ENCODE measurements around the gene PPIL1. TPM values are rescaled to one million over a fixed set of nuclear protein-coding genes. Genes with fewer than 3 reads are reported as not detected.

The PPIL1 gene
- total and polyA plus RNA-seq, 2 of the 13 experiments (the other 11 are each of a cell fraction or from before 2014, with no cell fraction given): 74.2 to 144 TPM

DNA sequence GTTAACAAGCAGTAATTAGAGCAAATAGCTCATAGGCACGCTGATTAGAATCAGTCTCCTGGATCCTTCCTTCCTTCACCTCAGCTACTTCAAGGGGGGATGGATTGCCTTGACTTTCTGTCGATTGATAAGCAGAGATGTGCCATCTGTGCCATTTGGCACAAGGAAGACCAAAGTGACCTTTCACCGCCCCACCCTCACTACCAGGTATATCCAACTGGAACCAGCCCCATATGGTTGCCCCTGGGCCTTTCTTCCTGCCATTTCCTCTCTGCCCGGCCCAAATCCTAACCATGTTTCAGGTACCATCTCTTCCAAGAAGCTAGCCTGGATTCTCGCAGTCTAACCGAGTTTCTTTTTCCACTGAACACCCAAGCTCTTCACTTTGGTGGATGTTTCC, 26.6 kb downstream of the PPIL1 start:
- 81% methylated on average over 6 of the region's 6 CpGs for WGBS (ENCODE audit: low lambda C conversion rate)
- no TSS peak for BruUV-seq (replicated peaks)
- in situ Hi-C loops (cut with HindIII; ENCODE audit: extremely low pct_ligation_motif_present, low pct_unique_long_range_greater_than_20kb) (no loop called here), intact Hi-C loops (cut with micrococcal nuclease; ENCODE audit: unreplicated experiment) (loop anchor here (1.0 kb wide), 1 partner anchor 35 kb away; no protein-coding TSS in a partner anchor)
- CTCF ChIA-PET (ENCODE audit: low intra/inter-chr PET ratio, low total read pairs): no interaction called here
- H3K27ac ChIP-seq (ENCODE audit: extremely low read length, insufficient read depth, low read length): no peak overlapping the region
- H3K9ac ChIP-seq (ENCODE audit: insufficient read depth, low read depth, low read length): no peak overlapping the region
- H4K20me1 ChIP-seq (ENCODE audit: insufficient read depth, low read length): no peaks in the 10 kb centered on the region
- POLR2A ChIA-PET: interaction anchor here (1.7 kb wide), 1 partner anchor 18 kb away, joined by 6 read pairs; no protein-coding TSS in a partner anchor
- H3K27me3 ChIP-seq (ENCODE audit: control insufficient read depth in 1 of 2, insufficient read depth in 2 of 2, low read length in 2 of 2): peaks cover 2% of the 10 kb centered on the region in 2 experiments; a peak in 2 of 5 replicates
- no peak overlapping the region for H3K4me3 ChIP-seq (replicated peaks in 1 of 3; ENCODE audit: insufficient read depth in 1 of 3, low read depth in 2 of 3, low read length in 3 of 3)
- H3K36me3 ChIP-seq (replicated peaks in 1 of 2; ENCODE audit: control insufficient read depth in 1 of 2, insufficient read depth in 2 of 2, low read length in 2 of 2): no peaks in the 10 kb centered on the region
- DNase-seq (ENCODE audit: low spot score) (no peak), ATAC-seq (no peak), FAIRE-seq (no peak)
- no peaks in the 10 kb centered on the region for H3K9me3 ChIP-seq (ENCODE audit: low read length)
- H3K79me2 ChIP-seq (ENCODE audit: insufficient read depth, low read length): no peaks in the 10 kb centered on the region
- H3K4me1 ChIP-seq (ENCODE audit: insufficient read depth, low read length): peaks cover 27% of the 10 kb centered on the region
- H2AFZ ChIP-seq (ENCODE audit: low read length): no peak overlapping the region
- no peak overlapping the region for H3K4me2 ChIP-seq (ENCODE audit: low read depth, low read length)
- TF ChIP-seq, protein P1, sequence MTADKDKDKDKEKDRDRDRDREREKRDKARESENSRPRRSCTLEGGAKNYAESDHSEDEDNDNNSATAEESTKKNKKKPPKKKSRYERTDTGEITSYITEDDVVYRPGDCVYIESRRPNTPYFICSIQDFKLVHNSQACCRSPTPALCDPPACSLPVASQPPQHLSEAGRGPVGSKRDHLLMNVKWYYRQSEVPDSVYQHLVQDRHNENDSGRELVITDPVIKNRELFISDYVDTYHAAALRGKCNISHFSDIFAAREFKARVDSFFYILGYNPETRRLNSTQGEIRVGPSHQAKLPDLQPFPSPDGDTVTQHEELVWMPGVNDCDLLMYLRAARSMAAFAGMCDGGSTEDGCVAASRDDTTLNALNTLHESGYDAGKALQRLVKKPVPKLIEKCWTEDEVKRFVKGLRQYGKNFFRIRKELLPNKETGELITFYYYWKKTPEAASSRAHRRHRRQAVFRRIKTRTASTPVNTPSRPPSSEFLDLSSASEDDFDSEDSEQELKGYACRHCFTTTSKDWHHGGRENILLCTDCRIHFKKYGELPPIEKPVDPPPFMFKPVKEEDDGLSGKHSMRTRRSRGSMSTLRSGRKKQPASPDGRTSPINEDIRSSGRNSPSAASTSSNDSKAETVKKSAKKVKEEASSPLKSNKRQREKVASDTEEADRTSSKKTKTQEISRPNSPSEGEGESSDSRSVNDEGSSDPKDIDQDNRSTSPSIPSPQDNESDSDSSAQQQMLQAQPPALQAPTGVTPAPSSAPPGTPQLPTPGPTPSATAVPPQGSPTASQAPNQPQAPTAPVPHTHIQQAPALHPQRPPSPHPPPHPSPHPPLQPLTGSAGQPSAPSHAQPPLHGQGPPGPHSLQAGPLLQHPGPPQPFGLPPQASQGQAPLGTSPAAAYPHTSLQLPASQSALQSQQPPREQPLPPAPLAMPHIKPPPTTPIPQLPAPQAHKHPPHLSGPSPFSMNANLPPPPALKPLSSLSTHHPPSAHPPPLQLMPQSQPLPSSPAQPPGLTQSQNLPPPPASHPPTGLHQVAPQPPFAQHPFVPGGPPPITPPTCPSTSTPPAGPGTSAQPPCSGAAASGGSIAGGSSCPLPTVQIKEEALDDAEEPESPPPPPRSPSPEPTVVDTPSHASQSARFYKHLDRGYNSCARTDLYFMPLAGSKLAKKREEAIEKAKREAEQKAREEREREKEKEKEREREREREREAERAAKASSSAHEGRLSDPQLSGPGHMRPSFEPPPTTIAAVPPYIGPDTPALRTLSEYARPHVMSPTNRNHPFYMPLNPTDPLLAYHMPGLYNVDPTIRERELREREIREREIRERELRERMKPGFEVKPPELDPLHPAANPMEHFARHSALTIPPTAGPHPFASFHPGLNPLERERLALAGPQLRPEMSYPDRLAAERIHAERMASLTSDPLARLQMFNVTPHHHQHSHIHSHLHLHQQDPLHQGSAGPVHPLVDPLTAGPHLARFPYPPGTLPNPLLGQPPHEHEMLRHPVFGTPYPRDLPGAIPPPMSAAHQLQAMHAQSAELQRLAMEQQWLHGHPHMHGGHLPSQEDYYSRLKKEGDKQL (CRISPR knock-in tag; IDR thresholded peaks at IDR 0.05; ENCODE audit: low read depth): no peak
- TF ChIP-seq SMAD3 (CRISPR knock-in tag; IDR thresholded peaks at IDR 0.05) (no peak), CCAR2 (optimal IDR thresholded peaks at IDR 0.05; ENCODE audit: low read depth, low read length) (no peak), ZNF333 (CRISPR knock-in tag; IDR thresholded peaks at IDR 0.05; ENCODE audit: borderline replicate concordance) (no peak), YEATS4 (CRISPR knock-in tag; IDR thresholded peaks at IDR 0.05; ENCODE audit: borderline replicate concordance) (no peak), JDP2 (CRISPR knock-in tag; IDR thresholded peaks at IDR 0.05; ENCODE audit: borderline replicate concordance) (no peak), MLLT10 (CRISPR knock-in tag; IDR thresholded peaks at IDR 0.05) (no peak), KLF15 (CRISPR knock-in tag; IDR thresholded peaks at IDR 0.05; ENCODE audit: borderline replicate concordance) (no peak), NR1H2 (CRISPR knock-in tag; IDR thresholded peaks at IDR 0.05; ENCODE audit: borderline replicate concordance, low read depth) (no peak), ZNF552 (CRISPR knock-in tag; IDR thresholded peaks at IDR 0.05; ENCODE audit: borderline replicate concordance) (no peak), PRPF4 (IDR thresholded peaks at IDR 0.05; ENCODE audit: low read depth, low read length, poor library complexity, severe bottlenecking) (no peak), HOXA7 (CRISPR knock-in tag; IDR thresholded peaks at IDR 0.05) (no peak), ZNF605 (CRISPR knock-in tag; IDR thresholded peaks at IDR 0.05) (no peak)
- TF ChIP-seq, protein P2, sequence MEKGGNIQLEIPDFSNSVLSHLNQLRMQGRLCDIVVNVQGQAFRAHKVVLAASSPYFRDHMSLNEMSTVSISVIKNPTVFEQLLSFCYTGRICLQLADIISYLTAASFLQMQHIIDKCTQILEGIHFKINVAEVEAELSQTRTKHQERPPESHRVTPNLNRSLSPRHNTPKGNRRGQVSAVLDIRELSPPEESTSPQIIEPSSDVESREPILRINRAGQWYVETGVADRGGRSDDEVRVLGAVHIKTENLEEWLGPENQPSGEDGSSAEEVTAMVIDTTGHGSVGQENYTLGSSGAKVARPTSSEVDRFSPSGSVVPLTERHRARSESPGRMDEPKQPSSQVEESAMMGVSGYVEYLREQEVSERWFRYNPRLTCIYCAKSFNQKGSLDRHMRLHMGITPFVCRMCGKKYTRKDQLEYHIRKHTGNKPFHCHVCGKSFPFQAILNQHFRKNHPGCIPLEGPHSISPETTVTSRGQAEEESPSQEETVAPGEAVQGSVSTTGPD (CRISPR knock-in tag; IDR thresholded peaks at IDR 0.05): no peak
- TF ChIP-seq, protein P3, sequence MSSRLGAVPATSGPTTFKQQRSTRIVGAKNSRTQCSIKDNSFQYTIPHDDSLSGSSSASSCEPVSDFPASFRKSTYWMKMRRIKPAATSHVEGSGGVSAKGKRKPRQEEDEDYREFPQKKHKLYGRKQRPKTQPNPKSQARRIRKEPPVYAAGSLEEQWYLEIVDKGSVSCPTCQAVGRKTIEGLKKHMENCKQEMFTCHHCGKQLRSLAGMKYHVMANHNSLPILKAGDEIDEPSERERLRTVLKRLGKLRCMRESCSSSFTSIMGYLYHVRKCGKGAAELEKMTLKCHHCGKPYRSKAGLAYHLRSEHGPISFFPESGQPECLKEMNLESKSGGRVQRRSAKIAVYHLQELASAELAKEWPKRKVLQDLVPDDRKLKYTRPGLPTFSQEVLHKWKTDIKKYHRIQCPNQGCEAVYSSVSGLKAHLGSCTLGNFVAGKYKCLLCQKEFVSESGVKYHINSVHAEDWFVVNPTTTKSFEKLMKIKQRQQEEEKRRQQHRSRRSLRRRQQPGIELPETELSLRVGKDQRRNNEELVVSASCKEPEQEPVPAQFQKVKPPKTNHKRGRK (CRISPR knock-in tag; IDR thresholded peaks at IDR 0.05): no peak
- TF ChIP-seq, protein P4, sequence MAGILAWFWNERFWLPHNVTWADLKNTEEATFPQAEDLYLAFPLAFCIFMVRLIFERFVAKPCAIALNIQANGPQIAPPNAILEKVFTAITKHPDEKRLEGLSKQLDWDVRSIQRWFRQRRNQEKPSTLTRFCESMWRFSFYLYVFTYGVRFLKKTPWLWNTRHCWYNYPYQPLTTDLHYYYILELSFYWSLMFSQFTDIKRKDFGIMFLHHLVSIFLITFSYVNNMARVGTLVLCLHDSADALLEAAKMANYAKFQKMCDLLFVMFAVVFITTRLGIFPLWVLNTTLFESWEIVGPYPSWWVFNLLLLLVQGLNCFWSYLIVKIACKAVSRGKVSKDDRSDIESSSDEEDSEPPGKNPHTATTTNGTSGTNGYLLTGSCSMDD (CRISPR knock-in tag; IDR thresholded peaks at IDR 0.05): no peak

Measured in HepG2 (cell line).